Thymus (tissue), 11 donors: ENCODE data around the gene IDE. TPM values are rescaled to one million over a fixed set of nuclear protein-coding genes. Genes with fewer than 3 reads are reported as not detected.
"Not testable (repeated sequence)": the region's sequence is repeated elsewhere in the genome, so short reads cannot be mapped to it uniquely, and the experiment has no call there.

ENCODE experiments used
- DNase-seq, 9 donors: peaks; one replicate each; pipeline ENCODE4 v3.0.0-alpha.2; 2013; ENCODE audit warnings: low spot score in 9 of 9, low read depth in 6 of 9, missing footprints in 1 of 9
- H3K27ac ChIP-seq, 2 donors: one replicate each; pipeline ENCODE4 v1.5.1; 2013; ENCODE audit warnings: control low read depth in 1 of 2, low read depth in 1 of 2, low read length in 1 of 2, mild to moderate bottlenecking in 1 of 2, moderate library complexity in 1 of 2
- H3K27me3 ChIP-seq, 2 donors: one replicate each; pipeline ENCODE4 v1.5.1; 2013; ENCODE audit warnings: low read length in 1 of 2; ENCODE audit not compliant: control insufficient read depth in 2 of 2, insufficient read depth in 1 of 2
- H3K36me3 ChIP-seq, 2 donors: one replicate each; pipeline ENCODE4 v1.5.1; 2013; ENCODE audit warnings: low read length in 1 of 2, mild to moderate bottlenecking in 1 of 2, moderate library complexity in 1 of 2; ENCODE audit not compliant: control insufficient read depth in 2 of 2, insufficient read depth in 2 of 2
- H3K4me1 ChIP-seq, 2 donors: one replicate each; pipeline ENCODE4 v1.5.1; 2013; ENCODE audit warnings: low read length in 2 of 2; ENCODE audit not compliant: control insufficient read depth in 2 of 2, insufficient read depth in 2 of 2
- H3K4me3 ChIP-seq, 2 donors: one replicate each; pipeline ENCODE4 v1.5.1; 2013; ENCODE audit warnings: low read length in 2 of 2, control low read depth in 1 of 2, mild to moderate bottlenecking in 1 of 2
- H3K9me3 ChIP-seq, 2 donors: one replicate each; pipeline ENCODE4 v1.5.1; 2013; ENCODE audit warnings: low read length in 1 of 2, mild to moderate bottlenecking in 1 of 2; ENCODE audit not compliant: control insufficient read depth in 2 of 2, insufficient read depth in 1 of 2
- WGBS: extraction: QIAGEN DNeasy Blood & Tissue Kit; methylation state at CpG from one replicate; pipeline ENCODE4 v1.1.7; 2013; 5-methylcytosine and 5-hydroxymethylcytosine counted together
- polyA plus RNA-seq: library from polyadenylated mRNA; stranded (reverse); fragments of 200-250 nt; gene quantifications from one replicate; pipeline ENCODE4 v1.2.3, GENCODE V29; 2013
- total RNA-seq: library from RNA; stranded (reverse); fragments of 120-200 nt; gene quantifications from one replicate; pipeline ENCODE4 v1.2.4, GENCODE V29; 2013
- donor health status: healthy.

The IDE gene
- total and polyA plus RNA-seq, 2 donors: 14.8 to 15.9 TPM

GRCh38 chr10:92454955-92455354, 118.9 kb downstream of the IDE start:
- not testable (repeated sequence) for H3K9me3 ChIP-seq, H3K4me3 ChIP-seq, DNase-seq, H3K27me3 ChIP-seq, H3K27ac ChIP-seq, H3K4me1 ChIP-seq
- H3K36me3 ChIP-seq: peaks cover 12 to 17% of the 10 kb centered on the region in 2 donors
- 98% methylated on average over 6 of the region's 6 CpGs for WGBS

- H3K27me3 ChIP-seq: no peaks in the 10 kb centered on the region
- 99% methylated on average over 2 of the region's 2 CpGs for WGBS
- no peaks in the 10 kb centered on the region for H3K4me1 ChIP-seq
- H3K9me3 ChIP-seq: no peaks in the 10 kb centered on the region
- H3K4me3 ChIP-seq: no peak overlapping the region
- H3K27ac ChIP-seq: no peak overlapping the region
- H3K36me3 ChIP-seq: peaks cover 12 to 17% of the 10 kb centered on the region in 2 donors
- no peak for DNase-seq
Observed at GRCh38 chr10:92452313-92452712, 121.6 kb downstream of the IDE start.

- DNase-seq: no peak
- peaks cover 12 to 17% of the 10 kb centered on the region in 2 donors for H3K36me3 ChIP-seq
- WGBS: 97% methylated on average over 7 of the region's 7 CpGs
Observed at GRCh38 chr10:92451431-92451830, 122.5 kb downstream of the IDE start.

GRCh38 chr10:92450896-92451295, 123.0 kb downstream of the IDE start:
- H3K27ac ChIP-seq: no peak overlapping the region
- peaks cover 8 to 11% of the 10 kb centered on the region in 2 donors for H3K36me3 ChIP-seq
- no peaks in the 10 kb centered on the region for H3K9me3 ChIP-seq
- no peak overlapping the region for H3K4me3 ChIP-seq
- WGBS: 97% methylated on average over 2 of the region's 2 CpGs
- H3K4me1 ChIP-seq: no peaks in the 10 kb centered on the region
- no peak for DNase-seq
- H3K27me3 ChIP-seq: no peaks in the 10 kb centered on the region

More at GRCh38 chr10:92451431-92451830, 122.5 kb downstream of the IDE start:
- H3K27me3 ChIP-seq: no peaks in the 10 kb centered on the region
- H3K4me3 ChIP-seq: no peak overlapping the region
- H3K9me3 ChIP-seq: no peaks in the 10 kb centered on the region
- H3K27ac ChIP-seq: no peak overlapping the region
- H3K4me1 ChIP-seq: no peaks in the 10 kb centered on the region

GRCh38 chr10:92440578-92440977, 133.3 kb downstream of the IDE start:
- no peaks in the 10 kb centered on the region for H3K9me3 ChIP-seq
- H3K27ac ChIP-seq: no peak overlapping the region
- 95% methylated on average over 5 of the region's 5 CpGs for WGBS

GRCh38 chr10:92438220-92438619, 135.7 kb downstream of the IDE start:
- Histone ChIP-seq H3K27me3 (no peaks in the 10 kb centered on the region), H3K27ac (no peak overlapping the region), H3K9me3 (no peaks in the 10 kb centered on the region), H3K4me1 (no peaks in the 10 kb centered on the region), H3K36me3 (no peaks in the 10 kb centered on the region), H3K4me3 (no peak overlapping the region)
- DNase-seq: no peak
- 94% methylated on average over 6 of the region's 6 CpGs for WGBS

More at GRCh38 chr10:92440578-92440977, 133.3 kb downstream of the IDE start:
- H3K4me1 ChIP-seq: no peaks in the 10 kb centered on the region
- H3K4me3 ChIP-seq: no peak overlapping the region
- H3K27me3 ChIP-seq: no peaks in the 10 kb centered on the region
- DNase-seq: no peak
- H3K36me3 ChIP-seq: no peaks in the 10 kb centered on the region

GRCh38 chr10:92436611-92437010, 137.3 kb downstream of the IDE start:
- Histone ChIP-seq H3K27ac (no peak overlapping the region), H3K36me3 (no peaks in the 10 kb centered on the region), H3K9me3 (no peaks in the 10 kb centered on the region), H3K4me3 (no peak overlapping the region), H3K4me1 (no peaks in the 10 kb centered on the region), H3K27me3 (no peaks in the 10 kb centered on the region)
- WGBS: 90% methylated on average over 5 of the region's 5 CpGs
- DNase-seq: no peak

GRCh38 chr10:92436065-92436464, 137.8 kb downstream of the IDE start:
- H3K9me3 ChIP-seq, H3K4me1 ChIP-seq, H3K4me3 ChIP-seq, H3K27ac ChIP-seq, DNase-seq, H3K27me3 ChIP-seq, H3K36me3 ChIP-seq: not testable (repeated sequence)
- WGBS: 94% methylated on average over 5 of the region's 5 CpGs

- Histone ChIP-seq H3K4me3 (no peak overlapping the region), H3K9me3 (no peaks in the 10 kb centered on the region), H3K27ac (no peak overlapping the region), H3K27me3 (no peaks in the 10 kb centered on the region), H3K4me1 (no peaks in the 10 kb centered on the region), H3K36me3 (no peaks in the 10 kb centered on the region)
- WGBS: 98% methylated on average over 4 of the region's 4 CpGs
- DNase-seq: no peak
Observed at GRCh38 chr10:92434385-92434784, 139.5 kb downstream of the IDE start.

- Histone ChIP-seq H3K27ac (no peak overlapping the region), H3K36me3 (no peaks in the 10 kb centered on the region), H3K27me3 (no peaks in the 10 kb centered on the region), H3K4me1 (no peaks in the 10 kb centered on the region), H3K9me3 (no peaks in the 10 kb centered on the region), H3K4me3 (no peak overlapping the region)
- WGBS: 60% methylated on average over 4 of the region's 4 CpGs
- no peak for DNase-seq
Observed at GRCh38 chr10:92432596-92432995, 141.3 kb downstream of the IDE start.
